GM19463 (cell line): Measurements from ENCODE around the gene DOCK11.
"Not testable (repeated sequence)": the region's sequence is repeated elsewhere in the genome, so short reads cannot be mapped to it uniquely, and the experiment has no call there.

Source experiments
- ATAC-seq: cut with Tn5 transposase; IDR thresholded peaks from one replicate; pipeline ENCODE4 v1.9.1; 2021; ENCODE audit warnings: mild to moderate bottlenecking, moderate library complexity; ENCODE audit not compliant: unreplicated experiment

The DOCK11 gene

DNA sequence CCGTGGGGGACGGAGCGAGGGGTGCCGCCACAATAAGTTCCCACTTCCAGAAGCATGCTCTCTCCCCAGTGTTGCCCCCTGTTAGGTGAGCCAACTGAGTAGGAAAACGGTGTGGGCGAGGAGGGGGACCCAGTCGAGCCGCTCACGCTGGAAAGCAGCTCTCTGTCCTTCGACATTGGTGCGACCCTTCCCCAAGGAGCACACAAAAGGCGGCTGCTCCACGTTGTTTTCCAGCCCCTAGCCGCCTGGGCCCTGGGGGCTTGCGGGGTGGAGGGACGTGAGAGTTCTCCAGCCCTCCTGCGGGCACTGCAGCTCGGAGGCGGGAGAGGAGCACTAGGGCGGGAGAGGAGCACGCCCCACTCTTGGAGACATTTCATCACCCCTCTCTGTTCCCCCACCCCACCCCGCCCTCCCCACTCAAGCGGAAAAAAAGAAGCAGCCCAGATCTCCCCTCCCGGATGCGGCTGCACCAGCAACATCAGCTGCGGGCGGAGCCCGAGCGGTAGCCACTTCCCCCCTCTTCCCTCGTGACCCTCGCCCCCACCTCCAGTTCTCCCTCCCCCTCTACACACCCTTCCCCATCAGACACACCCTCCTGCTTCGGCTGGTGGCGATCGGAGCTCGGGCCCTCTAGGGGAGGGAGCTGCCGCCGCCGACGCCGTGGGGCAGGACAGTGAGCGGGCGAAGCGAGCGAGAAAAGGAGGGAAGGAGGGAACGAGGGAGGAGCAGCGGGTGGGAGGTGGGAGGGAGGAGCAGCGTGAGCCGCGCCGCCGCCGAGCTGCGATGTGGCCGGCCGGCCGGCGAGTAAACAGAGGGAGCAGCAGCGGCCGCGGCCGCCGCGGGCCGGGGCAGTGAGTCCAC, at the start of gene DOCK11:
TSS of gene DOCK11 (plus strand) at position 755 of the 861 bp plus-strand sequence. CDS start 157 bp downstream, outside the sequence.
- ATAC-seq: peak; percentile 70

DNA sequence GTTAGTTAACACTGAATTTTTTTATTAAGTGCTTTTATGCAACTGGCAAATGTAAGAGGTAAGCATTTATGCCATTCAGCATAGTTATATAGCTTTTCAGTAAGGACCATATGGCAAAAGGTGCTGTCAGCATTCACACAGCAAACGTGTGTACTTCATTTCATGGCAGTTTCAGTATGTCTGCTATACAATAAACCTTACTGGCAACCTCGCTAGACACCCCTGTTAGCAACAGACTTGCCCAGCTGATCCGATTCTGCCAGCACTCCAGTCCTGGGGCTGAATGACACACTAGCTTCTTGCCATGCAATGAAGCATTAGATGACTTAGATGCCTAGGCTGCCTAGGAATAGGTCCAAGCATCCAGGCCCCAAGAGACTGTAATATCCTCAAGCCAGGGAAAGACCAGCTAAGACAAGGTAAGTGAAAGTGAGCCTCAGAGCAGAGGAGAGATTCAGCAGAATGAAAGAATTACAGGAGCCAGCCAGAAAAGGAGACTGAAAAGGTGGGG, 47.3 kb upstream of the DOCK11 start:
- no peak for ATAC-seq

DNA sequence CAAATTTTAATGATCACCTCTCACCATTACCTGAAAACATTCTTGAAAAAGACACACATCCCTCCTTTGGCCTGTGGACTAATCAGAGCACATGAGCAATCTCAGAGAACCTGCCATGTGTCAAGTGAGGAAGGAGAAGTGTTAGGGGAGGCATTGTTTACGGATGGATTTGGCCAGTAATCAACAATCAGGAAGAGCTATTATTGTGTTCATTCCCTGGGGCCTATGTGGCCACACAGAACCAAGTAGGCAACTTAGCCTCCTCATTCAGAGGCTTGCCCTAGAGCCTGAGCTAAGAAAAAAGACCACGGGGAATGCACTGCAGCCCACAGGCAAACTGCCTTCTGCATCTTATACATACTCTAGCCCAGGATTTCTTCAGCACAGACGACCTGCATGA, 40.6 kb upstream of the DOCK11 start:
- ATAC-seq: no peak

- peak; percentile 68 for ATAC-seq
Observed at GRCh38 chrX:118459494-118459893, 36.1 kb upstream of the DOCK11 start.

GRCh38 chrX:118464501-118464900, 31.1 kb upstream of the DOCK11 start:
- no peak for ATAC-seq

- ATAC-seq: no peak
Observed at GRCh38 chrX:118468122-118468521, 27.5 kb upstream of the DOCK11 start.

DNA sequence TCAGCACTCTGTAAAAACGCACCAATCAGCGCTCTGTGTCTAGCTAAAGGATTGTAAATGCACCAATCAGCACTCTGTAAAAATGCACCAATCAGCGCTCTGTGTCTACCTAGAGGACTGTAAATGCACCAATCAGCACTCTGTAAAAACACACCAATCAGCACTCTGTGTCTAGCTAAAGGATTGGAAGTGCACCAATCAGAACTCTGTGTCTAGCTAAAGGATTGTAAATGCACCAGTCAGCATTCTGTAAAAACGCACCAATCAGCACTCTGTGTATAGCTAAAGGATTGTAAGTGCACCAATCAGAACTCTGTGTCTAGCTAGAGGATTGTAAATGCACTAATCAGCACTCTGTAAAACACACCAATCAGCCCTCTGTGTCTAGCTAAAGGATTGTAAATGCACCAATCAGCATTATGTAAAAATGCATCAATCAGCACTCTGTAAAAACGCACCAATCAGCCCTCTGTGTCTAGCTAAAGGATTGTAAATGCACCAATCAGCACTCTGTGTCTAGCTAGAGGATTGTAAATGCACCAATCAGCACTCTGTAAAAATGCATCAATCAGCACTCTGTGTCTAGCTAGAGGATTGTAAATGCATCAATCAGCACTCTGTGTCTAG, 24.8 kb upstream of the DOCK11 start:
- ATAC-seq: not testable (repeated sequence)

GRCh38 chrX:118474586-118474985, 21.0 kb upstream of the DOCK11 start:
- ATAC-seq: no peak

DNA sequence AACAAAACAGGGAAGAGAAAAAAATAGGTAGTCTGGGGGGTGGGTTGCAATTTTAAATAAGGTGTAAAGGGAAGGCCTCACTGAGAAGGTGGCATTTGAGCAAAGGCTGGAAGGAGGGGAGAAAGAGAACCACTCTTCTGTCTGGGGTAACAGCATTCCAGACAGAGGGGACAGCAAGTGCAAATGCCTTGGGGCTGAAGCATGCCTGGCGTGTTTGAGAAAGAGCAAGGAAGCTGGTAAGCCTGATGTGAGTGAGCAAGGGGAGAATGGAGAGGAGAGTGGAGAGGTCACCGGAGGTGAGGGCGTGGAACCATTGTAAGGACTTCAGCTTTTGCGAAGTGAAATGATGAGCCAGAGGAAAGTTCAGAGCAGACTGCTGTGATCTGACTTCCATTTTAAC, 19.7 kb upstream of the DOCK11 start:
- no peak for ATAC-seq

DNA sequence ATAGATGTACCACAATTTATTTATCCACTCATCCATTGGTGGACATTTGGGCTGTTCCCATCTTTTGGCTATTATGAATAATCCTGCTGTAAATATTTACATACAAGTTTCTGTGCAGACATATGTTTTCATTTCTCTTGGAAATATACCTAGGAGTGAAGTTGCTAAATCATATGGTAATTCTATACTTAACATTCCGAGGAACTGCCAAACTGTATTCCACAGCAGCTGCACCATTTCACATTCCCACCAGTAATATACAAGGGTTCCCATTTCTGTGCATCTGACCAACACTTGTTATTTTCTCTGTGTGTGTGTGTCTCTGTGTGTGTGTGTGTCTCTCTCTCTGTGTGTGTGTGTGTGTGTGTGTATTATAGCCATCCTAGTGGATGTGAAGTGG, 15.4 kb upstream of the DOCK11 start:
- no peak for ATAC-seq

GRCh38 chrX:118482384-118482783, 13.2 kb upstream of the DOCK11 start:
- not testable (repeated sequence) for ATAC-seq

DNA sequence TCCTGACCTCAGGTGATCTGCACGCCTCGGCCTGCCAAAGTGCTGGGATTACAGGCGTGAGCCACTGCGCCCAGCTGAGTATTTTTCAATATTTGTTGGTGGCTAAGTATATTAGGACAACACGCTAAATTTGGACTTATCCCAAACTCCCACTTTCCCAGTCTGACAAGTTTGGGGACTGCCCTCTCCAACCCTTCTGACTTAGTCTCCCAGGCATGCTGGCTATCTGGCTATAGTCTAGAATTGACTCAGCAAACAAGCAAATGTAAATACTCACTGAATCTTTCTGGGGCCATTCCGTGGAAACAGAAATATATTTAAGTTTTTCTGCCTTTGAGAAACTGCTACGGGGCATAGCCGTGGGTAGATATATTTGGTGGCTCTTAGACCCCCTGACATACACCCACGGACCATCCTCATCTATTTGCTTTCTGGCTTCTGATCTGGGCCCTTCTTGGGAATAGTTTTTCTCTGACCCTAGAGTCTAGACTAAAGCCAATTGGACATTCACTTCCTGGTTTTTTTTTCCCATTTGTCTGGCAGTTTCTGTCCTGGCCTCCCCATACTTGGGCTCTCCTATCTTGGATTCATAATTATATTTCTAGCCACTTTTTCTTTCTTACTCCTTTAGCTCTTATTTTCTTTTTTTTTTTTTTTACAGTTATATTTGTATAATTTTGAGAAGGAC, 11.3 kb upstream of the DOCK11 start:
- no peak for ATAC-seq

- not testable (repeated sequence) for ATAC-seq
Observed at GRCh38 chrX:118486693-118487092, 8.9 kb upstream of the DOCK11 start.

DNA sequence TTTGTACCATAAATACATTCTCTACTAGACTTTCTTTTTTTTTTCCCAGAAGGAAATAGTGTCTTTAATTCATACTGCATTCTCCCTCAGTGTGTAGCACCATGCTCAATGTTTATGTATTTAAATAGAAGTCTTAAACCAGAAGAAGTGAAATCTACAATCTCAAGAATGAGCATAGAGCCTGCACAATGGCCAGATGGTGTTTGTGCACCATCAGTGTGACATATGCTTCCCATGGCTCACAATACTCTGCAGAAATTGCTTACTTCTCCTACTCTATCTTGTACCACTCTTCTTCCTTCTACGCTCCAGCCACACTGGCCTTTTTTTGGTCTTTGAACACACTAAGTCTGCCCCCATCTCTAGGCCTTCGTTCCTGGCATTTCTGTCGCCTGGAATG, 2.6 kb upstream of the DOCK11 start:
- no peak for ATAC-seq

- ATAC-seq: no peak
Observed at GRCh38 chrX:118493653-118494297, 1.8 kb upstream of the DOCK11 start.

DNA sequence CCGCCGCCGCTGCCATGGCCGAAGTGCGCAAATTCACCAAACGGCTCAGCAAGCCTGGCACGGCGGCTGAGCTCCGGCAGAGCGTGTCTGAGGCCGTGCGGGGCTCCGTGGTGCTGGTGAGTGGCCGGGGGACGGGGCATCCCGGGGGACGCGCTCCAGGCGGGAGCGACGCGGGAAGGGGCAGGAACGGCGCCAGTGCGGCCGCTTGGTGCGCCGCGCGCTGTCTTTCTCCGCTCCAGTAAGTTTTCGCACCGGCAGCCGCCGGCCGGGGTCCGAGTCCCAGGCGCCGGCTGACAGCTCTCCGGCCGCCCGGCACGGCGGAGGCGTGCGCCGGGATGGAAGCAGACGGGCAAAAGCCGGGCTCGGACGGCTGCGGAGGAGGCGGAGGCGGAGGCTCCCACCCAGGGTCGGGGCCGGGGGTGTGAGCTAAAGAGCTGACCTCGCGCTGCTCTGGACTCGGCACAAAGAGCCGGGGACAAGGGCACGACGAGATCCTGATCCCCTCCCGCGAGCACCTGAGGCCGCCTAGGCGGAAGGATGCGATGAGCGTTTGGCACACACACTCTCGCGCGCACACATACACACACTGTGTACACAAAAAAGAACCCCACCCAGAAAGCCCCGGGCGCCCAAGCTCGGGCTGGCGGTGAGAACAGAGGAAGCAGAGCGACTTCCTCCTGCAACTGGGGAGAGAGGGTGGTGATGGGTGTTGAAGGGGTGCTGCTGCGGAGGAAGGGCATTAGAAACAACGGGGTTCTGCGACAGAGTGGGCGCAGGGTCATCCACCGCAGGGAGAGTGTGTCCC, 545 bp downstream of the DOCK11 start:
- ATAC-seq: peak; percentile 56

DNA sequence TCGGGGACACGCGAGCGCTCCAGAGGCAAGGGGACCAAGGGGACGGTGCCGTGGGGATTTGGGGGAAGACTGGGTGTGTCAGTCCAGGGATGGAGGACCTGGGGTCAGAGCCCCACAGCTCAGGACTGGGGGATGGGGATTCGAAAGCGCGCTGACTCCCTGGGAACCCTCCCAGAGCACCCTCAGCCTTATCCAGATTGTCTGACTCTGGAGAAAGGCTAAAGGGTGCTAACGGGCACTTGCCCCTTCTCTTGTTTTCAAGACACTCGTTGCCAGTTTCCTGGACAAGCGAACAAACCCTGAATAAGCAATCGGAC, 1.1 kb downstream of the DOCK11 start:
- ATAC-seq: peak; percentile 5

DNA sequence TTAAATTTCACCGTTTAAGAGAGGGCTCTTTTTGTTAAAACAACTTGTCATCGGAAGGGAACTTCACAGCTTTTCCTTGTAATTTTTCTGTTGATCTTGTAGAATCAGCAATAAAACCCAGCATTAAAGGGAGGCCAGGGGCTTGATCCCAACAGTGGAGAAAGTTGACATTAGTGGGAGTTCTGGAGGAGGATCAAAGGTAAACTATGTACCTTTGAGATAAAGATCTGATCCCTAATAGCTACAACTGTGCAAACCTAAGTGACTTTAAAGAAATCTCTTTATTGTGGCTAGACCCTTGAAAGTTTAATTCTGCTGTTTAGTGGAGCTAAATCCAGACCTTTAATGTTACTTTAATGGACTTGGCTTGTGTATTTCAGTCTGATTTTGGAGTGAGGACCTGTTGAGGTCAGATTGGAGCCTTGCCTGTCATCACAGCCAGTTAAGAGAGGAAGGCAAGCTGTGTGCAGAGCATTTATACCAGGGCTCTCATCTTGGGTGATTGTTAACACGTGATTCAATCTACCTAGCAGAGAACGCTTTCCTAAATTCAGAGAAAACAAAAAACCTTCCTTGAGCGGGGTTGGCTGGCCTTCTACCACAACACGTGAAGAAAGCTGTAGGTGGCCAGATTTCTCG, 1.7 kb downstream of the DOCK11 start:
- no peak for ATAC-seq

GRCh38 chrX:118498351-118498750, 2.7 kb downstream of the DOCK11 start:
- no peak for ATAC-seq

DNA sequence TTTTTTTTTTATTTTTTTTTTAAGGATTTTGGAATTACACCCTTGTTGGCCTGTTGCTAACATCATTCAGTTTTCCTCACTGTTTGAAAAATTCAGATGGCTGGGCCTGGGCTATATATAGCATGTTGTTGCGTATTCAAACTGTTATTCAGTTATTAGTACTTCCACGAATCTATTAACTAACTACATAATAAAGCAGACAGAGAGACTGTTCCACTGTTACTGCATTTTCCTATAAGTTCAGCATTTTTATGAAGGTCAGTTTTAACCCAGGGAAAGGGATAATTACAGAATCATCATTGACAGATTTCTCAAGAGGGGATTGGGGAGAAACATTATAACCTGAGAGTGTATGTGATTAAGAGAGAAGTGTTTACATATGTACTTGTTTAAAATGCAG, 3.1 kb downstream of the DOCK11 start:
- ATAC-seq: no peak
